ENCODE data around the gene SCARF1. TPM values are rescaled to one million over a fixed set of nuclear protein-coding genes. Genes with fewer than 3 reads are reported as not detected.
A peak's percentile ranks its signal among the peaks of the same experiment; 100 is the strongest.

The SCARF1 gene
- total RNA-seq, 1 donor from 2014 or later = 289 TPM

- no peak overlapping the region for H3K4me3 Mint-ChIP-seq (ENCODE audit: unreplicated experiment)
- no peaks in the 10 kb centered on the region for H3K9me3 Mint-ChIP-seq (ENCODE audit: unreplicated experiment)
- H3K4me1 Mint-ChIP-seq (ENCODE audit: unreplicated experiment) = peaks cover 20% of the 10 kb centered on the region
- peaks cover 15% of the 10 kb centered on the region for H3K27me3 Mint-ChIP-seq (ENCODE audit: unreplicated experiment)
- TF ChIP-seq CTCF (IDR thresholded peaks at IDR 0.05; ENCODE audit: unreplicated experiment) = no peak
- no peak overlapping the region for H3K27ac Mint-ChIP-seq (ENCODE audit: unreplicated experiment)
- H3K36me3 Mint-ChIP-seq (ENCODE audit: low read depth, unreplicated experiment) = peaks cover 10% of the 10 kb centered on the region
- no peak for DNase-seq (ENCODE audit: low spot score)
Observed at GRCh38 chr17:1617620-1618174, 27.8 kb downstream of the SCARF1 start.

GRCh38 chr17:1616101-1616500 is 29.4 kb downstream of the SCARF1 start:
- H3K27ac Mint-ChIP-seq (ENCODE audit: unreplicated experiment) = peak overlapping the region; percentile 48
- DNase-seq (ENCODE audit: low spot score) = no peak
- H3K4me3 Mint-ChIP-seq (ENCODE audit: unreplicated experiment) = no peak overlapping the region
- H3K9me3 Mint-ChIP-seq (ENCODE audit: unreplicated experiment) = no peaks in the 10 kb centered on the region
- H3K4me1 Mint-ChIP-seq (ENCODE audit: unreplicated experiment) = peaks cover 19% of the 10 kb centered on the region
- H3K27me3 Mint-ChIP-seq (ENCODE audit: unreplicated experiment) = peaks cover 13% of the 10 kb centered on the region
- no peak for TF ChIP-seq CTCF (IDR thresholded peaks at IDR 0.05; ENCODE audit: unreplicated experiment)
- peaks cover 10% of the 10 kb centered on the region for H3K36me3 Mint-ChIP-seq (ENCODE audit: low read depth, unreplicated experiment)

- H3K36me3 Mint-ChIP-seq (ENCODE audit: low read depth, unreplicated experiment) = peaks cover 7% of the 10 kb centered on the region
- peak overlapping the region; percentile 90 for H3K27ac Mint-ChIP-seq (ENCODE audit: unreplicated experiment)
- DNase-seq (ENCODE audit: low spot score) = peak; percentile 64
Observed at GRCh38 chr17:1612400-1612799, 33.1 kb downstream of the SCARF1 start.

GRCh38 chr17:1611715-1612114 is 33.8 kb downstream of the SCARF1 start:
- DNase-seq (ENCODE audit: low spot score) = no peak
- TF ChIP-seq CTCF (IDR thresholded peaks at IDR 0.05; ENCODE audit: unreplicated experiment) = no peak
- Mint-ChIP-seq H3K4me1 (ENCODE audit: unreplicated experiment) (peaks cover 11% of the 10 kb centered on the region), H3K36me3 (ENCODE audit: low read depth, unreplicated experiment) (peaks cover 7% of the 10 kb centered on the region), H3K4me3 (ENCODE audit: unreplicated experiment) (no peak overlapping the region), H3K27me3 (ENCODE audit: unreplicated experiment) (peaks cover 4% of the 10 kb centered on the region), H3K9me3 (ENCODE audit: unreplicated experiment) (no peaks in the 10 kb centered on the region), H3K27ac (ENCODE audit: unreplicated experiment) (peak overlapping the region; percentile 90)

More at GRCh38 chr17:1612400-1612799, 33.1 kb downstream of the SCARF1 start:
- no peaks in the 10 kb centered on the region for H3K9me3 Mint-ChIP-seq (ENCODE audit: unreplicated experiment)
- H3K27me3 Mint-ChIP-seq (ENCODE audit: unreplicated experiment) = peaks cover 4% of the 10 kb centered on the region
- peaks cover 8% of the 10 kb centered on the region for H3K4me1 Mint-ChIP-seq (ENCODE audit: unreplicated experiment)
- H3K4me3 Mint-ChIP-seq (ENCODE audit: unreplicated experiment) = no peak overlapping the region
- TF ChIP-seq CTCF (IDR thresholded peaks at IDR 0.05; ENCODE audit: unreplicated experiment) = no peak

GRCh38 chr17:1608676-1609075 is 36.9 kb downstream of the SCARF1 start:
- no peak for DNase-seq (ENCODE audit: low spot score)
- no peak for TF ChIP-seq CTCF (IDR thresholded peaks at IDR 0.05; ENCODE audit: unreplicated experiment)
- H3K27ac Mint-ChIP-seq (ENCODE audit: unreplicated experiment) = no peak overlapping the region
- H3K36me3 Mint-ChIP-seq (ENCODE audit: low read depth, unreplicated experiment) = peaks cover 8% of the 10 kb centered on the region
- H3K4me1 Mint-ChIP-seq (ENCODE audit: unreplicated experiment) = peaks cover 11% of the 10 kb centered on the region
- no peaks in the 10 kb centered on the region for H3K9me3 Mint-ChIP-seq (ENCODE audit: unreplicated experiment)
- H3K27me3 Mint-ChIP-seq (ENCODE audit: unreplicated experiment) = peaks cover 3% of the 10 kb centered on the region
- no peak overlapping the region for H3K4me3 Mint-ChIP-seq (ENCODE audit: unreplicated experiment)
